ENCODE results near the gene LRRFIP1. TPM values are rescaled to one million over a fixed set of nuclear protein-coding genes. Genes with fewer than 3 reads are reported as not detected.
A peak's percentile ranks its signal among the peaks of the same experiment; 100 is the strongest.

The LRRFIP1 gene
- total and polyA plus RNA-seq, 2 of the 13 experiments (the other 11 are each of a cell fraction or from before 2014, with no cell fraction given) = 15.9 to 40.5 TPM

DNA sequence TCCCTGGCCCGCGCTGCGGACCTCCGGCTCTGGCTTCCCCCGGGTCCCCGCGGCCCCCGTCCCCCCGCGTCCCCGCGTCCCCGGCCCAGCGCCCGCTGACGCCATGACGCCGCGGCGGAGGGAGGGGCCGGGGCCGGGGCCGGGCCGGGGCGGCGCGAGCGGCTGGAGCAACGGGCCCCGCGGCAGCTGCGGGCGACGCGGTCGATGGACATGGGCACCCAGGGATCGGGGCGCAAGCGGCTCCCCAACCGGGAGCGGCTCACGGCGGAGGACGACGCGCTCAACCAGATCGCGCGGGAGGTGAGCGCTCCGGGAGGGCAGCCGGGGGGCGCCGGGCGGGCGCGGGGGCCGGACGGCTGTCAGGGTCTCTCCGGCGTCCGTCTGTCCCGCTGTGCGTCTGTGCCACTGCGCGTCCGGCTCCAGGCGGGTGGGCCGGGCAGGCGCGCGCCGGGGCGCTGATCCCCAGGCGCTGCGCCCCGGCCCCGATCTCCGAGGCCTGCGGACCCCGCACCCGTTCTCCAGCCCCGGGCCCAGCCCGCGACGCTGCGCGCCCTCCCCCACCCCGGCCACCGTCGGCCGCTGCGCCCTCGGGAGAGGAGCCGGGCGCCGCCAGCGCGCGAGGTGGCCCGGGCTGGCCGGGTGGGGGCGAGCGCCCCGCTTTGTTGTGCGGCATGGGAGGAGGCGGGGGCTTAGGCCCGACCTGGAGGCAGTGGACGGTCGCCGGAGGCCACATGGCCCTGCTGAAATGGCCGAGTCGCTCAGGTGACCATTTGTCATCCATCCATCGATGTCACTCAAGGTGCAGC is at the start of gene LRRFIP1 (continued):
- TF ChIP-seq, protein P1, sequence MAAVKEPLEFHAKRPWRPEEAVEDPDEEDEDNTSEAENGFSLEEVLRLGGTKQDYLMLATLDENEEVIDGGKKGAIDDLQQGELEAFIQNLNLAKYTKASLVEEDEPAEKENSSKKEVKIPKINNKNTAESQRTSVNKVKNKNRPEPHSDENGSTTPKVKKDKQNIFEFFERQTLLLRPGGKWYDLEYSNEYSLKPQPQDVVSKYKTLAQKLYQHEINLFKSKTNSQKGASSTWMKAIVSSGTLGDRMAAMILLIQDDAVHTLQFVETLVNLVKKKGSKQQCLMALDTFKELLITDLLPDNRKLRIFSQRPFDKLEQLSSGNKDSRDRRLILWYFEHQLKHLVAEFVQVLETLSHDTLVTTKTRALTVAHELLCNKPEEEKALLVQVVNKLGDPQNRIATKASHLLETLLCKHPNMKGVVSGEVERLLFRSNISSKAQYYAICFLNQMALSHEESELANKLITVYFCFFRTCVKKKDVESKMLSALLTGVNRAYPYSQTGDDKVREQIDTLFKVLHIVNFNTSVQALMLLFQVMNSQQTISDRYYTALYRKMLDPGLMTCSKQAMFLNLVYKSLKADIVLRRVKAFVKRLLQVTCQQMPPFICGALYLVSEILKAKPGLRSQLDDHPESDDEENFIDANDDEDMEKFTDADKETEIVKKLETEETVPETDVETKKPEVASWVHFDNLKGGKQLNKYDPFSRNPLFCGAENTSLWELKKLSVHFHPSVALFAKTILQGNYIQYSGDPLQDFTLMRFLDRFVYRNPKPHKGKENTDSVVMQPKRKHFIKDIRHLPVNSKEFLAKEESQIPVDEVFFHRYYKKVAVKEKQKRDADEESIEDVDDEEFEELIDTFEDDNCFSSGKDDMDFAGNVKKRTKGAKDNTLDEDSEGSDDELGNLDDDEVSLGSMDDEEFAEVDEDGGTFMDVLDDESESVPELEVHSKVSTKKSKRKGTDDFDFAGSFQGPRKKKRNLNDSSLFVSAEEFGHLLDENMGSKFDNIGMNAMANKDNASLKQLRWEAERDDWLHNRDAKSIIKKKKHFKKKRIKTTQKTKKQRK (IDR thresholded peaks at IDR 0.05; ENCODE audit: low read length) = no peak
- TF ChIP-seq KDM6A (CRISPR knock-in tag; IDR thresholded peaks at IDR 0.05; ENCODE audit: low read depth) (no peak), ZNF558 (CRISPR knock-in tag; IDR thresholded peaks at IDR 0.05; ENCODE audit: borderline replicate concordance) (no peak), POGZ (CRISPR knock-in tag; IDR thresholded peaks at IDR 0.05) (no peak), HNRNPLL (IDR thresholded peaks at IDR 0.05; ENCODE audit: low read depth, low read length, poor library complexity, severe bottlenecking) (peak; percentile 38), ZNF256 (CRISPR knock-in tag; conservative IDR thresholded peaks at IDR 0.05) (no peak), ZNF746 (CRISPR knock-in tag; IDR thresholded peaks at IDR 0.05) (no peak), MYC (CRISPR knock-in tag; IDR thresholded peaks at IDR 0.05; ENCODE audit: borderline replicate concordance) (peak; percentile 64), ZNF121 (CRISPR knock-in tag; IDR thresholded peaks at IDR 0.05) (no peak), ZIK1 (CRISPR knock-in tag; IDR thresholded peaks at IDR 0.05; ENCODE audit: borderline replicate concordance, low read depth) (no peak), KDM5A (IDR thresholded peaks at IDR 0.05; ENCODE audit: borderline replicate concordance, low read length) (no peak)
- TF ChIP-seq, protein P2, sequence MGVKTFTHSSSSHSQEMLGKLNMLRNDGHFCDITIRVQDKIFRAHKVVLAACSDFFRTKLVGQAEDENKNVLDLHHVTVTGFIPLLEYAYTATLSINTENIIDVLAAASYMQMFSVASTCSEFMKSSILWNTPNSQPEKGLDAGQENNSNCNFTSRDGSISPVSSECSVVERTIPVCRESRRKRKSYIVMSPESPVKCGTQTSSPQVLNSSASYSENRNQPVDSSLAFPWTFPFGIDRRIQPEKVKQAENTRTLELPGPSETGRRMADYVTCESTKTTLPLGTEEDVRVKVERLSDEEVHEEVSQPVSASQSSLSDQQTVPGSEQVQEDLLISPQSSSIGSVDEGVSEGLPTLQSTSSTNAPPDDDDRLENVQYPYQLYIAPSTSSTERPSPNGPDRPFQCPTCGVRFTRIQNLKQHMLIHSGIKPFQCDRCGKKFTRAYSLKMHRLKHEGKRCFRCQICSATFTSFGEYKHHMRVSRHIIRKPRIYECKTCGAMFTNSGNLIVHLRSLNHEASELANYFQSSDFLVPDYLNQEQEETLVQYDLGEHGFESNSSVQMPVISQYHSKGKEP (CRISPR knock-in tag; IDR thresholded peaks at IDR 0.05) = no peak
- TF ChIP-seq, protein P3, sequence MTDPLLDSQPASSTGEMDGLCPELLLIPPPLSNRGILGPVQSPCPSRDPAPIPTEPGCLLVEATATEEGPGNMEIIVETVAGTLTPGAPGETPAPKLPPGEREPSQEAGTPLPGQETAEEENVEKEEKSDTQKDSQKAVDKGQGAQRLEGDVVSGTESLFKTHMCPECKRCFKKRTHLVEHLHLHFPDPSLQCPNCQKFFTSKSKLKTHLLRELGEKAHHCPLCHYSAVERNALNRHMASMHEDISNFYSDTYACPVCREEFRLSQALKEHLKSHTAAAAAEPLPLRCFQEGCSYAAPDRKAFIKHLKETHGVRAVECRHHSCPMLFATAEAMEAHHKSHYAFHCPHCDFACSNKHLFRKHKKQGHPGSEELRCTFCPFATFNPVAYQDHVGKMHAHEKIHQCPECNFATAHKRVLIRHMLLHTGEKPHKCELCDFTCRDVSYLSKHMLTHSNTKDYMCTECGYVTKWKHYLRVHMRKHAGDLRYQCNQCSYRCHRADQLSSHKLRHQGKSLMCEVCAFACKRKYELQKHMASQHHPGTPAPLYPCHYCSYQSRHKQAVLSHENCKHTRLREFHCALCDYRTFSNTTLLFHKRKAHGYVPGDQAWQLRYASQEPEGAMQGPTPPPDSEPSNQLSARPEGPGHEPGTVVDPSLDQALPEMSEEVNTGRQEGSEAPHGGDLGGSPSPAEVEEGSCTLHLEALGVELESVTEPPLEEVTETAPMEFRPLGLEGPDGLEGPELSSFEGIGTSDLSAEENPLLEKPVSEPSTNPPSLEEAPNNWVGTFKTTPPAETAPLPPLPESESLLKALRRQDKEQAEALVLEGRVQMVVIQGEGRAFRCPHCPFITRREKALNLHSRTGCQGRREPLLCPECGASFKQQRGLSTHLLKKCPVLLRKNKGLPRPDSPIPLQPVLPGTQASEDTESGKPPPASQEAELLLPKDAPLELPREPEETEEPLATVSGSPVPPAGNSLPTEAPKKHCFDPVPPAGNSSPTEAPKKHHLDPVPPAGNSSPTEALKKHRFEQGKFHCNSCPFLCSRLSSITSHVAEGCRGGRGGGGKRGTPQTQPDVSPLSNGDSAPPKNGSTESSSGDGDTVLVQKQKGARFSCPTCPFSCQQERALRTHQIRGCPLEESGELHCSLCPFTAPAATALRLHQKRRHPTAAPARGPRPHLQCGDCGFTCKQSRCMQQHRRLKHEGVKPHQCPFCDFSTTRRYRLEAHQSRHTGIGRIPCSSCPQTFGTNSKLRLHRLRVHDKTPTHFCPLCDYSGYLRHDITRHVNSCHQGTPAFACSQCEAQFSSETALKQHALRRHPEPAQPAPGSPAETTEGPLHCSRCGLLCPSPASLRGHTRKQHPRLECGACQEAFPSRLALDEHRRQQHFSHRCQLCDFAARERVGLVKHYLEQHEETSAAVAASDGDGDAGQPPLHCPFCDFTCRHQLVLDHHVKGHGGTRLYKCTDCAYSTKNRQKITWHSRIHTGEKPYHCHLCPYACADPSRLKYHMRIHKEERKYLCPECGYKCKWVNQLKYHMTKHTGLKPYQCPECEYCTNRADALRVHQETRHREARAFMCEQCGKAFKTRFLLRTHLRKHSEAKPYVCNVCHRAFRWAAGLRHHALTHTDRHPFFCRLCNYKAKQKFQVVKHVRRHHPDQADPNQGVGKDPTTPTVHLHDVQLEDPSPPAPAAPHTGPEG (CRISPR knock-in tag; IDR thresholded peaks at IDR 0.05) = no peak
- TF ChIP-seq, protein P4, sequence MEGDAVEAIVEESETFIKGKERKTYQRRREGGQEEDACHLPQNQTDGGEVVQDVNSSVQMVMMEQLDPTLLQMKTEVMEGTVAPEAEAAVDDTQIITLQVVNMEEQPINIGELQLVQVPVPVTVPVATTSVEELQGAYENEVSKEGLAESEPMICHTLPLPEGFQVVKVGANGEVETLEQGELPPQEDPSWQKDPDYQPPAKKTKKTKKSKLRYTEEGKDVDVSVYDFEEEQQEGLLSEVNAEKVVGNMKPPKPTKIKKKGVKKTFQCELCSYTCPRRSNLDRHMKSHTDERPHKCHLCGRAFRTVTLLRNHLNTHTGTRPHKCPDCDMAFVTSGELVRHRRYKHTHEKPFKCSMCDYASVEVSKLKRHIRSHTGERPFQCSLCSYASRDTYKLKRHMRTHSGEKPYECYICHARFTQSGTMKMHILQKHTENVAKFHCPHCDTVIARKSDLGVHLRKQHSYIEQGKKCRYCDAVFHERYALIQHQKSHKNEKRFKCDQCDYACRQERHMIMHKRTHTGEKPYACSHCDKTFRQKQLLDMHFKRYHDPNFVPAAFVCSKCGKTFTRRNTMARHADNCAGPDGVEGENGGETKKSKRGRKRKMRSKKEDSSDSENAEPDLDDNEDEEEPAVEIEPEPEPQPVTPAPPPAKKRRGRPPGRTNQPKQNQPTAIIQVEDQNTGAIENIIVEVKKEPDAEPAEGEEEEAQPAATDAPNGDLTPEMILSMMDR (CRISPR knock-in tag; IDR thresholded peaks at IDR 0.05) = peak; percentile 51; the same call in 1 of the 2 replicates
- TF ChIP-seq, protein P5, sequence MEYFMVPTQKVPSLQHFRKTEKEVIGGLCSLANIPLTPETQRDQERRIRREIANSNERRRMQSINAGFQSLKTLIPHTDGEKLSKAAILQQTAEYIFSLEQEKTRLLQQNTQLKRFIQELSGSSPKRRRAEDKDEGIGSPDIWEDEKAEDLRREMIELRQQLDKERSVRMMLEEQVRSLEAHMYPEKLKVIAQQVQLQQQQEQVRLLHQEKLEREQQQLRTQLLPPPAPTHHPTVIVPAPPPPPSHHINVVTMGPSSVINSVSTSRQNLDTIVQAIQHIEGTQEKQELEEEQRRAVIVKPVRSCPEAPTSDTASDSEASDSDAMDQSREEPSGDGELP (IDR thresholded peaks at IDR 0.05; ENCODE audit: borderline replicate concordance, low read depth) = no peak

Data from HepG2 (cell line).